PC-3 (cell line): ENCODE data around the gene FAM13A.
"Not testable (repeated sequence)": the region's sequence is repeated elsewhere in the genome, so short reads cannot be mapped to it uniquely, and the experiment has no call there.

Source experiments
- EZH2 ChIP-seq: fragments of 300-600 bp; sonication (generic); IDR thresholded peaks from one replicate; pipeline ENCODE4 v1.6.1; 2017; ENCODE audit warnings: antibody characterized with exemption, mild to moderate bottlenecking, low read length; ENCODE audit not compliant: unreplicated experiment
- EZH2phosphoT487 ChIP-seq: fragments of 300-600 bp; sonication (generic); IDR thresholded peaks from 2 replicates; pipeline ENCODE4 v1.6.1; 2018; ENCODE audit warnings: mild to moderate bottlenecking, antibody characterized with exemption, low read length, borderline replicate concordance
- TF ChIP-seq, protein P1 (sequence below): fragments of 300-600 bp; sonication (generic); conservative IDR thresholded peaks from 2 replicates; pipeline ENCODE4 v1.5.1; 2017; ENCODE audit warnings: antibody characterized with exemption, low read depth, mild to moderate bottlenecking, low read length

DNA sequence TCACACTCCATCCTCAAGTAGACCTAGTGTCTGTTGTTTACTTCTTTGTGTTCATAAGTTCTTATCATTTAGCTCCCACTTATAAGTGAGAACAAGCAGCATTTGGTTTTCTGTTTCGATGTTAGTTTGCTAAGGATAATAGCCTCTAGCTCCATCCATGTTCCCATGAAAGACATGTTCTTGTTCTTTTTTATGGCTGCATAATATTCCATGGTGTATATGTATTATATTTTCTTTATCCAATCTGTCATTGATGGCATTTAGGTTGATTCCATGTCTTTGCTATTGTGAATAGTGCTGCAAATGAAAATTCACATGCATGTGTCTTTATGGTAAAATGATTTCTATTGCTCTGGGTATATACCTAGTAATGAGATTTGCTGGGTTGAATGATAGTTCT lies 51.9 kb downstream of the FAM13A start:
- TF ChIP-seq, protein P1, sequence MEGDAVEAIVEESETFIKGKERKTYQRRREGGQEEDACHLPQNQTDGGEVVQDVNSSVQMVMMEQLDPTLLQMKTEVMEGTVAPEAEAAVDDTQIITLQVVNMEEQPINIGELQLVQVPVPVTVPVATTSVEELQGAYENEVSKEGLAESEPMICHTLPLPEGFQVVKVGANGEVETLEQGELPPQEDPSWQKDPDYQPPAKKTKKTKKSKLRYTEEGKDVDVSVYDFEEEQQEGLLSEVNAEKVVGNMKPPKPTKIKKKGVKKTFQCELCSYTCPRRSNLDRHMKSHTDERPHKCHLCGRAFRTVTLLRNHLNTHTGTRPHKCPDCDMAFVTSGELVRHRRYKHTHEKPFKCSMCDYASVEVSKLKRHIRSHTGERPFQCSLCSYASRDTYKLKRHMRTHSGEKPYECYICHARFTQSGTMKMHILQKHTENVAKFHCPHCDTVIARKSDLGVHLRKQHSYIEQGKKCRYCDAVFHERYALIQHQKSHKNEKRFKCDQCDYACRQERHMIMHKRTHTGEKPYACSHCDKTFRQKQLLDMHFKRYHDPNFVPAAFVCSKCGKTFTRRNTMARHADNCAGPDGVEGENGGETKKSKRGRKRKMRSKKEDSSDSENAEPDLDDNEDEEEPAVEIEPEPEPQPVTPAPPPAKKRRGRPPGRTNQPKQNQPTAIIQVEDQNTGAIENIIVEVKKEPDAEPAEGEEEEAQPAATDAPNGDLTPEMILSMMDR: not testable (repeated sequence)
- not testable (repeated sequence) for TF ChIP-seq EZH2, EZH2phosphoT487
